ENCODE measurements around the gene ADARB1.
"Not testable (repeated sequence)": the region's sequence is repeated elsewhere in the genome, so short reads cannot be mapped to it uniquely, and the experiment has no call there.

ADARB1 gene

GRCh38 chr21:45142469-45143308, 68.3 kb downstream of the ADARB1 start:
- CTCF ChIA-PET: no interaction called here
- TF ChIP-seq HDGF (IDR thresholded peaks at IDR 0.05; ENCODE audit: borderline replicate concordance) (no peak), PKNOX1 (IDR thresholded peaks at IDR 0.05) (no peak), L3MBTL2 (conservative IDR thresholded peaks at IDR 0.05) (no peak), TARDBP (IDR thresholded peaks at IDR 0.05) (no peak), NFRKB (IDR thresholded peaks at IDR 0.05) (no peak), SP1 (IDR thresholded peaks at IDR 0.05) (no peak)
- DNase-seq (ENCODE audit: extremely low spot score): no peak
- POLR2A ChIA-PET: no interaction called here

- DNase-seq (ENCODE audit: extremely low spot score): no peak
- TF ChIP-seq ARNT (IDR thresholded peaks at IDR 0.05) (no peak), L3MBTL2 (conservative IDR thresholded peaks at IDR 0.05) (no peak), TARDBP (IDR thresholded peaks at IDR 0.05) (no peak), LEF1 (IDR thresholded peaks at IDR 0.05; ENCODE audit: borderline replicate concordance) (no peak), SUZ12 (IDR thresholded peaks at IDR 0.05) (no peak), FOXK2 (IDR thresholded peaks at IDR 0.05) (no peak), CTBP1 (IDR thresholded peaks at IDR 0.05; ENCODE audit: borderline replicate concordance) (no peak), ELF4 (IDR thresholded peaks at IDR 0.05) (no peak), NFRKB (IDR thresholded peaks at IDR 0.05) (no peak), PKNOX1 (IDR thresholded peaks at IDR 0.05) (no peak), ZNF384 (IDR thresholded peaks at IDR 0.05) (no peak), HDGF (IDR thresholded peaks at IDR 0.05; ENCODE audit: borderline replicate concordance) (no peak), BHLHE40 (IDR thresholded peaks at IDR 0.05; ENCODE audit: borderline replicate concordance) (no peak), FOXA1 (IDR thresholded peaks at IDR 0.05) (no peak), SP1 (IDR thresholded peaks at IDR 0.05) (no peak), FOXM1 (IDR thresholded peaks at IDR 0.05; ENCODE audit: borderline replicate concordance) (no peak)
- ChIA-PET POLR2A (no interaction called here), CTCF (no interaction called here)
Observed at GRCh38 chr21:45143855-45144254, 69.5 kb downstream of the ADARB1 start.

DNA sequence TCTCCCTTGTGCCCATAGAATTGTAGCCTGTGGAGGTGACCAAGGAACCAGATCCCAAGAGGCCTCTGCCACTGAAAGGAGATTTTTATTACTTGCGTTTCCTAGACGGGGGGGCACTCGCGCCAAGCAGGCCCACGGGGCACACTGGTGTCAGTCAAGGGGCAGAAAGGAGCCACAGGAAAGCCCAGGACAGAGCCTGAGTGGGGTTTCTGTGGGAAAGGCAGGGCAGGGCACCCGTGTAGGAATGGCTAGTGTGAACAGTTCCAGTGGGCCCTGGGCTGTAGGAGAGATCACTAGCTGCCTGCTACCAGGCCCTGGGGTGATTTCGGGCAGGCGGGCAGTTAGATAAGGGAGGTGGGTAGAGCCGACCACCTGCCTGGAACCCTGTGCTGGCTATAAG, 70.8 kb downstream of the ADARB1 start:
- ChIA-PET CTCF (no interaction called here), POLR2A (no interaction called here)
- TF ChIP-seq ELF4 (IDR thresholded peaks at IDR 0.05) (no peak), PKNOX1 (IDR thresholded peaks at IDR 0.05) (no peak), FOXK2 (IDR thresholded peaks at IDR 0.05) (no peak), NFRKB (IDR thresholded peaks at IDR 0.05) (no peak), SP1 (IDR thresholded peaks at IDR 0.05) (no peak), HDGF (IDR thresholded peaks at IDR 0.05; ENCODE audit: borderline replicate concordance) (no peak), TARDBP (IDR thresholded peaks at IDR 0.05) (no peak), CTBP1 (IDR thresholded peaks at IDR 0.05; ENCODE audit: borderline replicate concordance) (no peak), ZNF384 (IDR thresholded peaks at IDR 0.05) (no peak), L3MBTL2 (conservative IDR thresholded peaks at IDR 0.05) (no peak), FOXM1 (IDR thresholded peaks at IDR 0.05; ENCODE audit: borderline replicate concordance) (no peak), FOXA1 (IDR thresholded peaks at IDR 0.05) (no peak), LEF1 (IDR thresholded peaks at IDR 0.05; ENCODE audit: borderline replicate concordance) (no peak), ARNT (IDR thresholded peaks at IDR 0.05) (no peak)
- DNase-seq (ENCODE audit: extremely low spot score): no peak

GRCh38 chr21:45145846-45146245, 71.5 kb downstream of the ADARB1 start:
- POLR2A ChIA-PET, CTCF ChIA-PET: not testable (repeated sequence)

DNA sequence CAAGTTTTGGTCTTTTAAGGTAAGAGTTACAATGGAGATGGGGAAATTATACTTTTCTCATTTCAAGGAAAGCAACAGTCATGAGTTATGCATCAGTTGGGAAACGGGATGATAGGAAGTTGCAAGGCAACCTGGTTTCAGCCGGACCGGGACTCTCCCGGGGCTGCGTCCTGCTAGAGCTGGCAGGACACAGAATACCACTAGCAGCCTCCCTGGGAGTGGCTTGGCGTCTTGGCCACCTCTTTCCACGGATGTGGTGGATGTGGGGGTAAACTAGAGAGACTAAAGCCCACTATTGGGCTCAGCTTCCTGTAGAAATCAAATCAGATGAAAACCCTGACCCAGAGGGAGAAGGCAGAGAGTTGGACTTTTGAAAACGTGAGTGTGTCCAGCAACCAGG, 71.9 kb downstream of the ADARB1 start:
- no peak for DNase-seq (ENCODE audit: extremely low spot score)
- ChIA-PET POLR2A (no interaction called here), CTCF (no interaction called here)
- no peak for TF ChIP-seq L3MBTL2 (conservative IDR thresholded peaks at IDR 0.05)
- TF ChIP-seq CTBP1 (IDR thresholded peaks at IDR 0.05; ENCODE audit: borderline replicate concordance): no peak
- no peak for TF ChIP-seq TARDBP (IDR thresholded peaks at IDR 0.05)
- TF ChIP-seq PKNOX1 (IDR thresholded peaks at IDR 0.05): no peak
- no peak for TF ChIP-seq BHLHE40 (IDR thresholded peaks at IDR 0.05; ENCODE audit: borderline replicate concordance)
- no peak for TF ChIP-seq ARNT (IDR thresholded peaks at IDR 0.05)
- TF ChIP-seq LEF1 (IDR thresholded peaks at IDR 0.05; ENCODE audit: borderline replicate concordance): no peak
- TF ChIP-seq ZNF384 (IDR thresholded peaks at IDR 0.05): no peak
- no peak for TF ChIP-seq ELF4 (IDR thresholded peaks at IDR 0.05)
- TF ChIP-seq HDGF (IDR thresholded peaks at IDR 0.05; ENCODE audit: borderline replicate concordance): no peak
- TF ChIP-seq SP1 (IDR thresholded peaks at IDR 0.05): no peak
- TF ChIP-seq FOXM1 (IDR thresholded peaks at IDR 0.05; ENCODE audit: borderline replicate concordance): no peak
- TF ChIP-seq FOXA1 (IDR thresholded peaks at IDR 0.05): no peak
- TF ChIP-seq FOXK2 (IDR thresholded peaks at IDR 0.05): no peak
- TF ChIP-seq NFRKB (IDR thresholded peaks at IDR 0.05): no peak
- no peak for TF ChIP-seq SUZ12 (IDR thresholded peaks at IDR 0.05)

More at GRCh38 chr21:45145846-45146245, 71.5 kb downstream of the ADARB1 start:
- DNase-seq (ENCODE audit: extremely low spot score): not testable (repeated sequence)

DNA sequence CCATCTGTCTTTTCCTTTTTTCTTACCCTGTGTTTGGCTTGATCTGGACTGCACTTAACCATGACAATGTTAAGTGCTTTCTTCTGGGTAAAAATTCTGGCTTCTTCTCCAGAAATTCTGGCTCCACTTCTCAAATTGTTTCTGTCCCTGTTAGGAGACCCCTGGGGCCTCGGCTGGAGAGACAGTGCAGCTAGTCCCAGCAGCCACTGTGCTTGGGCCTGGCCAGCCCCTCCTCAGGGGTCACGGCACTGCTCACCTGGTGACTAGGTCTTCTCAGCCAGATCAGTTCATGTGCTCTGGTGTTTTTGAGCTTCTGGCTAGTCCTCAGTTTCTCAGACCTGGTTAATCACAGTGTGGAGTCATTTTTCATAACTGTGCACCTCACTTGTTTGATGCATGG, 72.4 kb downstream of the ADARB1 start:
- TF ChIP-seq CTBP1 (IDR thresholded peaks at IDR 0.05; ENCODE audit: borderline replicate concordance) (no peak), ARNT (IDR thresholded peaks at IDR 0.05) (no peak), SUZ12 (IDR thresholded peaks at IDR 0.05) (no peak), FOXA1 (IDR thresholded peaks at IDR 0.05) (no peak), NFRKB (IDR thresholded peaks at IDR 0.05) (no peak), BHLHE40 (IDR thresholded peaks at IDR 0.05; ENCODE audit: borderline replicate concordance) (no peak), ELF4 (IDR thresholded peaks at IDR 0.05) (no peak), ZNF384 (IDR thresholded peaks at IDR 0.05) (no peak), TARDBP (IDR thresholded peaks at IDR 0.05) (no peak), FOXK2 (IDR thresholded peaks at IDR 0.05) (no peak), SP1 (IDR thresholded peaks at IDR 0.05) (no peak), HDGF (IDR thresholded peaks at IDR 0.05; ENCODE audit: borderline replicate concordance) (no peak)
- DNase-seq (ENCODE audit: extremely low spot score): no peak
- CTCF ChIA-PET: no interaction called here
- POLR2A ChIA-PET: no interaction called here

Data from HEK293T (cell line).